Colon (tissue), 2 donors: ENCODE data around the gene OPN3.

Experiments used
- FAIRE-seq: peaks from 2 replicates; lab custom pipeline; 2012; peaks lifted over from hg19 to GRCh38; lab: Jason Lieb, UNC
- donor health status: control.
- donor health status: control.

OPN3 gene

DNA sequence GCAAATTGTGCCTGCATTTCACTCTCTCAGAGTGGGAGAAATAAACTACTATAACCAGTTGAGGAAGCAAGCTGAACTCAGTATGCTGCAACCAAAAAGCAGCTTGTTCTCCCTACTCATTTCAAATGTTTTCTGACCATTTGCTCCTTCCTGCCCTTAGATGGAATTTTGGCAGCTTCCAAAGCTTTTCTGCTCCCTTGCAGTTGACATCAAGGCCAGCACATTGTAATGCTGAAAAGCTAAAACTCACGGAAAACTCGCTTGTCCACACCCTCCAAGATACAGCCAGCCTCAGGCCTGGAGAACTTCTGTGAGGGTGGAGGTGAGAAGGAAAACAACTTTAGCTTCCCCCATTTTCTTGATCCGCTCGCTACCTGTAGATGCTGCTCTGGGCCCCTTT is 5.0 kb upstream of the OPN3 start:
- no peak for FAIRE-seq

DNA sequence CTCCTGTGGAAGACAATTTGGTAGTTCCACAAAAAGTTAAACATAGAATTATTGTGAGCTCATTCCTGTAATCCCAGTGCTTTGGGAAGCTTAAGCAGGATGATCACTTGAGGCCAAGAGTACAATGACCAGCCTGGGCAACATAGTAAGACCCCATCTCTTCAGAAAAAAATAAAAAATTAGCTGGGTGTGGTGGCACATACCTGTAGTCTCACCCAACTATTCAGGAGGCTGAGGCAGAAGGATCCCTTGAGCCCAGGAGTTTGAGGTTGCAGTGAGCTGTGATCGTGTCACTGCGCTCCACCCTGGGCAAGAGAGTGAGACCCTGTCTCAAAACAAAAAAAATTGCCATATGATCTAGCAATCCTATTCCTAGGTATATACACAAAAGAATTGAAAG is 4.1 kb upstream of the OPN3 start:
- no peak for FAIRE-seq

DNA sequence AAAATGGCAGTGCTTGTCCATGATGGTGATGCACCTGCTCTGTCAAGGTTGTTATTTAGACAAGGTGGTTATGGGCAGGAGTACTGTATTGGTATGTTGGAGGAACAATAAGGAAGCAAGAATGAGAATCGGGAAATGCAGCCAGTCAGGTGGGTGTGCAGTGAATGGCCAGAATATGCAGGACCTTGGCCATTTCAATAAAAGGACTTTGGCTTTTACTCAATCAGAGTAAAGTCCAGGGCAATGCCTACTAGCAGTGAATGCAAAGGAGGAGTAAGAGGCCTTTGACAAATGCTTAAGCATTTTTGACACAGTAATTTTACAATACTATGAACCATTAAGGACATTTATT is 2.4 kb upstream of the OPN3 start:
- peak; percentile 14 for FAIRE-seq

DNA sequence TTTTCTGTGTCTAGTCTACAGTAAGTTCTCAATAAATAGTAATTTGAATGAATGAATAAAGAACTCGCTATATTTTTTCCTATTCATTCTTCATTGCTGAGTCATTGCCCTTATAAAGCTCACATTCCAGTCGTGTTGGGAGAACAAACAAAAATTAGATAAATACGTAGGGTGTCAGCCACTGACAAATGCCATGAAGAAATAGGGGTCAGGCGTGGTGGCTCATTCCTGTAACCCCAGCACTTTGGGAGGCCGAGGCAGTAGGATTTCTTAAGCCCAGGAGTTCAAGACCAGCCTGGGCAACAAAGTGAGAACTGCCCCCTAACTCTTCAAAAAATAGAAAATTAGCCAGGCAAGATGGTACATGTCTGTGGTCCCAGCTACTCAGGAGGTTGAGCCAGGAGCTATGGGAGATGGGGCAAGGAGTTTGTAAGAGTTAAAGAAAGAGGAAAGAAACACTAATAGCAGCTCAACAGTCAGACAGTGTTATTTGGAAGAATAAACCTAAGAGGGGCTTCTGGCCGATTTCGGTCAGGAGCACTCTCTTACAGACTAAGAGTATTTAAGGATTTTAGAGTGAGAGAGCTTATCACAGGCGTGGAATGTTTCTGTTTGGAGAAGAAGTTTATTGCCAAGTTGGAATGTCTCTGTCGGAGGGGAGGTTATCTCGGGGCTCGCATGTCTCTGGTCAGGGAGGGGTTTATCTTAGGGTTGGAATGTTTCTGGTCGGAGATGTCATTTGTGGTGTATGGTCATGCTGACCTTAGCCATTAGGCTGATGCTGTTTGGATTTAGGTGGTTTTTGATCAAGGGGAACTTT is 1.8 kb upstream of the OPN3 start:
- FAIRE-seq: no peak

DNA sequence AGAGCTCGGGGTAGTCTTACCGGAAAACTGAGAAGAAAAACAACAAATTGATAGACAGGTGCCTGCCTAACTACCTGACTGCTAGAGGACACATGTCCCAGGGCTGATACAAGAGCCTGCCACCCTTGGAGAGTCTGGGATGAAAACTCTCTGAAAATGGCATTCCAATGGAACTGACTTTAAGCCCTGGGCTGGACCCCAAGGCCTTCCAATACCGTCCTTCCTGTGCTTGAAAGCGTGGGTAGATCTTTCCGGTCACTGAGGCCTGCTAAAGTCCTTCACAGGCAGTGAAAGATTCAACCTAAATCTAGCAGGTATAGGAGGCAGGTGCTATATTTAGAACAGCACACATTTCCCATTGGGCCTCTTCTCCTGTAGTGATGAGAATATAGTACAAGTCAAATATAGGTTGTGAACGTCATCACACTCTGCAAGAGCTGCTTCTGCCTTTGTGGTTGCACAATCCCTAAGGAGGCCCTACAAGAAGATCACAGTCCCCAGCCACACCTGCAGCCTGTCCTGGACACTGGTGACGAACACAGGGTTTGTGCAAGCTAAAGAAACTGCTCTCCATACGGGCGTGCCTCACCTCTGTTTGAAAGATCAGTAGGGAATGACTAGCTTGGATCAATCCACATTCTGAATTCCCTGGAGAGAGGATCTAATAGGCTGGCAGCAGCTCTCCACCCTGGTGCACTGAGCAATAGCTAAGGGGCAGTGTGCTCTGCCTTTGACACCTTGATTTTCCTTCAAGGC is 876 bp upstream of the OPN3 start:
- FAIRE-seq: no peak

DNA sequence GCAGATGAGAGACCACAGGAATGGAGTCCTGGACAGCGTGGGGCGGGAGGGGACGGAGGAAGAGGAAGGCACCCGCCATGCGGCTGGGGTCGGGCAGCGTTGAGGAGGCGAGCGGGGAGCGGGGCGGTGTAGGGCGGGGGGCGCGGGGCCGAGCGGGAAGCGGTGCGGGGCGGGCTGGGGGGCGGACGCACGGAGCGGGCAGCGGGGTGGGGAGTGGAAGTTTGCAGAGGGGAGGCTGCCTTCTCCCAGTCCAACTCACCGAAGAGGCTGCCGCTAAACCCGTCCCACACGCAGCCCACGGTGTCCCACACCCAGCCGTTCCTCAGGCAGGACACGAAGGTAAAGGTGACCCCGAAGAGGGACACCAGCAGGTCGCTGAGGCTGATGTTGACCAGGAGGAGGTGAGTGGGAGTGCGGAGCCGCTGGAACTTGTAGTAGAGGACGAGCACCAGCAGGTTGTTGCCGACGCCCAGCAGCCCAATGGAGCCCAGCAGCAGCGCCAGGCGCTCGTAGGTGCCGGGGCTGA is 483 bp downstream of the OPN3 start:
- FAIRE-seq: no peak

DNA sequence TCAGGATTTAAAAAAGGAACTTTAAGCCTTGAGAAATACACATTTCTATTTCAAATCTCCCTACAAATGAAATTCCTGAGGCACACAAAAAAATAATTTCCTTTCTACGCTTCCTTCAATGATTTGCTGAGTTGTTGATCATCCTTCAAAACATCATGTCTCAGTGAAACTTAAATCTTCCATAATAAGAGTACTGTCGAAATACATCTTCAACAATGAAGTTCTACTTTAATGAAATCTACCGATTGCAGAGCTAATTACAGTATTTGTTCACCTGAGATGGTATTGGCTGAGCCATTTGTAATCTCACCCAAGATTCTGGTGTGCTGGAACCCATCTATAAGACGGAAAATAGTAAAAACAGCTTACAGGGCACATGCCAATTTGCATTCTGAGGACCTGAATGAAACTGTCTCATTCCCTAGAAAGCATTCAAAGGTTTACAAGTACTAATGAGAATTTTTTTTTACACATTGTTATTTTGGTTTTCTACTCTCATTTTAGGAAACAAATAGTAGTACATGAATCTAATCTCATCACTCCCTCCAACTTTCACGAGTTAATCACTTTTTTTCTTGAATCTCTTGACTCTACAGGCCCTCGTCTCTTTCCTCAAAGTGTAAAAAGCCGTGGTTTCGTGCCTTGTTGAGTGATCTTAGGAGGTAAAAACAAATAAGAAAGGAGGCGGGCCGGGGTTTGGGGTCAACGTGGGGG is 1.1 kb downstream of the OPN3 start:
- no peak for FAIRE-seq

DNA sequence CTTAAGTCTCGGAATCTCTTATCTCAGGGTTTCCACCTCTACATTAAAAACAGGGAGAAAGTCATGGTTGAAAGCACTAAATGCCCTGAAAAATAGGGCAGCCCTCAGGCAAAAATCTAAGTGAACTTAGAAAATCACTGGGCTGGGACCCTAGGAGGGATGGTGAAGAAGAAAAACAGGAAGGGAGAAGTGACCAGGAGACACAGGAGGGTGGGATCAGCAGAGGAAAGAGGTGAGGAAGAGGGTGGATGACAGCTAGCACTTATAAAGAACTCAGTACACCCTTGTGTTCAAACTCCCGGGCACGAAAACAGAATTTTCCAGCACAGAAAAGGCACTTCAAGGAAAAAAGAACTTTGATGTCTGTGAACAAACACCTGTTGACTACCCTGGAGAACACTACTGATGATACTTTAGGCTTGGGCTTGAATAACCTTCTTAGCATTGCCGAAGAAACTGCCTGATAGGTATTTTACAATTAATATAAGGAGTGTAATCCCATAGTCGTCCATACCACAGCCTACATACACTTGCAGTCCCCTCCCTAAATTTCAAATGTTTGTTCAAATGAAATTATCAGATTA is 2.0 kb downstream of the OPN3 start:
- no peak for FAIRE-seq

DNA sequence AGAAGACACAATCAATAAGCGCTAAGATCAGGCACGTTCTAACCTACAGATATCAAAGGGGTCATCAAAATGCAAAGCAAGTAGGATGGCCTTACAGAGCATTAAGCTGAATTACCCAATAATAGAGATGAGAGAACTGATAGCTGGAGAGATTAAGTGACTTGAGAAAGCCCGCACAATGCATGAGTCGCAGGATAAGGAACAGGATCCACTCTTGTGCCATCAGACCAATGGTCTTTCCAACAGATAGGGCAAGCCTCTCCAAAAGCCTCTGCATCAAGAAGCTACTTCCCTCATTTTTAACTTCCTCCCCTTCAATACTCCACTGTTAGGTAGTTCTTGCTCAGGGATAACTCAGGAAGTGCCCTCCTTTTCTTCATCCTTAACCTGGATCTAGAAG is 2.6 kb downstream of the OPN3 start:
- no peak for FAIRE-seq

DNA sequence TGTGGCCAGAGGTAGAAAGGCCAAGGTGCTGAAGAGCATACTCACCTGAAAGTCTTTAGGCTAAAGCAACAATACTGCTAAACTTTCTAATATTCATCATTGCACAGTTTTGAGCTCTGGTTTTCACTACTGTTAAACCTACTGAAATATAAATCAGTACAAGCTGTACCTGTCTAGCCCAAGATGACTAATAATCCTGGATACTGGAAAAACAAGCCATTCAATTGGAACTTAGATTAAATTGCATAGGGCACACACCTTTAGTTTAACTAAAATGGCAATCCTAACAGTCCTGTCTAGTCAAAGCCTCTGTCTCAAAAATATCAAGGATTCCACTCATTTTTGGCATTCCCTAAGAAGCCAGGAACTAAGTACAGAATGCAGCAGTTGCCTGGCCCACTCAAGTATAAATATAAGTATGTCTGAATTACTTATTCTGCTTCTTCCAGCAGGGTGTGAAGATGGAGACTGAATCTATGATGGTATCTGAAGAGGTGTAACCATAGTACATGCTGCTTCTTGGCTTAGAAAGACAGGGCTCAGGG is 3.1 kb downstream of the OPN3 start:
- FAIRE-seq: no peak

DNA sequence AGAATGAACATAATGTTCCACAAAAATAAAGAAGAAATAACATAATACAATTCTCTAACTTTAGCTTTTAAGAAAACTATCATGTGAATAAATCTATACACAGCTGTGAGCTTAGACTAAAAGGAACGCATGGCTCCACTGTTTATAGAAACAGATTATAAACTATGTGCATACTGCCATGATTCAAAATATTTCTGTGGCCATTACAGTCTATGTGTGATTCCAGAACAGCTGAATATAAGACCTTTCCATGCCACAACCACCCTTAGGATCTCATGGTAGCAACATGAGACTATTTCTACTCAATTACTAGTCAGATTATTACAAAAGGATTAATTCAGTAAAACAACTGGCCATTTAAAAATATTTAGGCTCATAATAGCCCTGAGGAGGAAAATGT is 3.9 kb downstream of the OPN3 start:
- no peak for FAIRE-seq

DNA sequence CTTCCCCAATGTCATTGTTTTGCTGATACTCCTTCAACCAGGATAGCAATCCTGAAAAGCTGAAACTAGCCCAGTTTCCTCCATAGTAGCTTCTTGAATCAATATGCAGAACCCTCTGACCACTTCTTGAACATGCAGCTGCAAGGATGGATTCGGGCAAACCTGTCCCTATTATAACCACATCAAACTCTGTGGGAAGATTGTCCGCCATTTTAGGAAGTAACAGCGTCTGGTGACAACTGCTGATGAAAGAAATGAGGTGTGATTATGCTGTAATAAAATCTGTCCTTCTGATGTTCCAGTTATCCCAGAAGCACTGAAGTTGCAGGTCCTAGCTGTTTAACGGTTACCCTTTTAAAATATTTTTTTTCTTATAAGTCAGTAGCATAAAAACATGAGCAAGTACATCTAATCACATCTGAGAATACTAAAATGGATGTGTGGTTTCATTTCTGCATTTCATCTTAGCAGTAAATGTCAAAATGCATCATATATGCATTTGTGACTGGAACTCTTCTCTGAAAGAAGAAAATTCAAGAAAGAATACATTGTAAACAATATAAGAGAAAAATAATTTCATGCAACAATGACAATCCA is 4.5 kb downstream of the OPN3 start:
- no peak for FAIRE-seq

DNA sequence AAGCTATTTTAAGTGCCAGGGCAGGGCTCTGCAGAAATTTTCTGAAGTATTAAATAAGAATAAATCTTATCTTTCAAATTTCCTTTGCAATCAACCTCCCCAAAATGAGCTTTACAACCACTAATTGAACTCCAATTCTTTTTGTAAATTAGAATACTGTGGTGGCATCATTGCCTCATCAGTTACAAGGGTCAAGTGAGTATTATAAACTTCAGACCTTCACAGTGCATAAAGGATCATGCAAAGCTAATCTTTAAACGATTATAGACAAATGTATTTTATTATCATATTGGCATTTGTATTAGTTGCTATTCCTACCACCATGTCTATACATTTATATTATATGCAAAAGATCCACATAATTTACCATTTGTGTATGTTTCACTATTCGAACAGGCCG is 7.2 kb downstream of the OPN3 start:
- FAIRE-seq: no peak

DNA sequence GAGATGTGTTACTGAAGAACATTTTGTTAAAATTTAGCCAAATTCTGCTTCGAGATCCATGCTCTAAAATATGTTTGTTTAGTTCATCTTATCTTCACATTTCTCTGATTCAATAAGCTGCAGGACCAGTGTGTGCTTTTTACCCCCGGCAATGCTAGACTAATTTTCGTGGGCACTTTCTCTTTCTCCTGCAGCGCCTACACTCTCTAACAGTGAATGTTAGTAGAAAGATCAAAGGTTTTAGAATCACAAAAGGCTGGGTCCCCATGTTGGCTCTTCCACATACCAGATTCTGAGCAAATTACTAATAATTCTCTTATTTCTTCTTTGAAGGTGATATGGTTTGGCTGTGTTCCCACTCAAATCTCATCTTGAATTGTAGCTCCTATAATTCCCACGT is 8.5 kb downstream of the OPN3 start:
- no peak for FAIRE-seq

DNA sequence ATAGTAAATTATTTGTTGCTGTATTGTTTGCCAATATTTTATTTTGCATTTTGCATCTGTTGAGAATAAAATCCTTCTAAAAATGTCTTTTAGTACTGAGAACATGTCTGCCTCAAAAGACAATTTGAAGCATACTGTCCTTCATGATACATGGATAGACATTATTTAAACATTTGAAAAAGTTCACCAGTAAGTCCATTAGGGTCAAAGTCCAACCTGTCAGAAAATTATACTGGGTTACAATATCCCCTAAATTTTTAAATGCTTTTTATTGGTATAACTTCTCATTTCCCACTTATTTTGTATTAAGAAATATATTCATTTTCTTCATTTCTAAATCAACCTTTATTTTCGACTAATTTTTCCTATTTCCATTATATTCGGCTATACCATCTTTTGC is 9.3 kb downstream of the OPN3 start:
- FAIRE-seq: no peak

DNA sequence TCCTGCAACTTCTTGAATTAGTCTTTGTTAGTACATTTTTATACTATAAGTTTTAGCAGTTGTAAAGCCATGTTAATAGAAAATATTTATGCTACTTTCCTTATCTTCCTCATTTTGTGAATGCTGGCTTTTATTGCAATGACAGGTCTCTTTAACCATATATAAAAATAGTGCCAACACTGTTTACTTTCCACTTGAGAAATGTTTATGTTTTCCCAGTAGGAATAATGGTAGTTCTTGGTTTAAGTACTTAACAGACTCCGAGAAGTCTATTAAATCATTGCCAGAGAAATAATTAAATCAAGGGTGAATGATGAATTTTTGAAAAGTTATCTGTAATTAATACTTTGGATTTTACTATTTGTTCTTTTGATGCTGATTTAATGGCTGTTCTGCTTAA is 9.7 kb downstream of the OPN3 start:
- FAIRE-seq: no peak

DNA sequence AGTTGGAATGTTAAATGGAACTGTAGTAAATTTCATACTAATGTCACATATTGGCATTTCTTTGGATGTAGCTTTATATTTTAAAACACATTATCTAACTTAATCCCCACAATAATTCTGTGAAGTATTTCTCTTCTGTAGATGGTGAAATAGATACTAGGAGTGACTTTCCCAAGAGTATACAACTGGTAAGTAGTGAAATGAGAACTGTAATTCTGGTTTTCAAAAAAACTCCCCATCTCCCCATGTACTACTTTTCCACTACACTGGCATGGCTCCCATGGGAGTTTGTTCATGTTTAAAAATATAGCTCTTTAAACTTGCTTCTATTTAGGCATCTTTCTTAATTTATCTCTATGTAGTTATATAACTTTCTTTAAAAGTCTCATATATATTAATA is 10.2 kb downstream of the OPN3 start:
- FAIRE-seq: no peak

DNA sequence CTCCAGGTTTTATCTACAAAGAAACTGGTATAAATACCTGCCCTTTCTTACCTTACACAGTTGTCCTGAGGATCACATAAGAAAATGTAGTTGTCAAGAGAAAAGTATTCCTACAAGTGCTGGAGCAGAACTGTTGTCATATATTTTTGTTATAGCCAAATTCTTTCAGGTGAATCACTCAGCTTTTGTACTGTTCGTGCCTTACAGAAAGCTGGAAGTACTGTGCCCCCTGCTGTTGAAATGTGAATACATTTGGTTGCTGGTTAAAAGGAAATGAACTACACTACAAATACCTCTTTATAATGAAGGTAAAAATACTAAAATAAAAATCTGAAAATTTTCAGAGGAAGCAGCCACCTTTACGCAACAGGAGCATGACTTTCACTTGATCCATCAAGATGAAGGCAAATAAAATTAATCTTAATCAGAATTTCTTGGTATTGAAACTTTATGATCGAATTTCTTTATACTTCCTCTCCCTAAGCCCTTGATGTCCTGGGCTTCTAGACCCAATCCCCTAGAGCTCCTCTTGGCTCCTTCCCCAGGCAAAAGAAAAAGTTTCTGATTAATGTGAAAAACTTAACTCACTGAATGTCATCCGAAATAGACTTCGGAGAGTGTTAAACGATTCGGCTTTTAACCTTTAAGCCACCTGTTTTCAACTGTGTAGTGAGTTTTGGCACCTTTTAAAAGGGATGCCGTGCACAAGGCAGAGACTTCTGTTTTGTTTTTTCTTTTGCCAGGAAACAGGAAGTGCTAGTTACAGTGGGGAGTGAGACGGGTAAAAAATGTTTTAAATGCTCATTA is 12.5 kb downstream of the OPN3 start:
- peak; percentile 36 for FAIRE-seq

DNA sequence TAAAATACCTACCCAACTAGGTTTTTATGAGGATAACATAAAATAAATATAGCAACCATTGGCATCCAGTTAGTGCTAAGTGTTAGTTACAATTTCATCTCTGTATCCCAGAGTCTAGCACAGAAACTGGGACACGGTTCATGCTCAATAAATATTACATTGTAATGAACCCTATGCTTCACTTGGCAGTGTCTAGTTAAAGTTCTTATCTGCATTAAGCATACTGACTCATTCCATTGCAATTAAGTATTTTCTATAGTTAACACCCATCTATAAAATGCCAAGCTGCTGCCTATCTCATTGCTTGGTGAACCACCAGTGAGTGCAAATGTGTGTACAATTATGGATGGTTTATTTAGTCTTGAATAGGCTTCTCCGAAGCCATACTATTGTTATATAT is 15.2 kb downstream of the OPN3 start:
- no peak for FAIRE-seq

DNA sequence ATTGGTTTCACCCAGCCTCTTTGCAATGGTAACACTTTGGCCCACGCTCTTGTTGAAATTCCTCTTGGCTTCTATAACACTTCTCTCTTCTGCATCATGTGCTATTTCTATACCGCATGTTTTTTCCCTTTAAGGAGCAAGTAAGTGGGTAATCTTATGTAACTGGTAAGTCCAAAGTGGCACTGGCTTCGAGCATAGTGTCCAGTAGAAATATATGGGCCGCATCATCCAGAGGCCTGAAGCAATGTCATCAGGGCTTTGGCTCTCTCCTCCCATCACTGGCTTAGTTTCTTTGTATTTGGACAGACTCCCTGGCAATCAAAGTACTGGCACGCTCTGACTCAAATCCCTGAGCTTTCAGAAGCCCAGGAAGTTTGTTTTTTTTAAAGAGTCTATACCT is 17.5 kb downstream of the OPN3 start:
- FAIRE-seq: no peak

DNA sequence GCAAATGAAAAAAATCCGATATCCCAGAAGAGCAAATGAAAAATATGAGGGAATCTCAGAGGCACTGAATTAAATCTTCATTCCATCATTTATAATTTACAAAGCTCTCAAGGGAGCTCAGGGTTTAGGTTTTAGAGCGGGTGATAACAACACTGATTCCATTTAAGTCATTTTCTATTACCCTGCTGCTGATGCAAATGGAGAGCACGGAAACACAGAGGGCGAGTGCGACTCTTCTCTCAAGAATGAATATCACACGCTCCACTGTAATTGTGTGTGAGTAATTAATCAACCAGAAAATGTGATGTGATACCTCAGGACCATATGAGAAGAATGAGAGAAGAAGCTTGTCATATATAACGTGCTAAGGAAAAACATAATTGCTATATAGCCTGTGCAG is 22.7 kb downstream of the OPN3 start:
- no peak for FAIRE-seq
